Endothelial cell (in vitro differentiated cells): ENCODE data around the gene CDC73. TPM values are rescaled to one million over a fixed set of nuclear protein-coding genes. Genes with fewer than 3 reads are reported as not detected.
"Not testable (repeated sequence)": the region's sequence is repeated elsewhere in the genome, so short reads cannot be mapped to it uniquely, and the experiment has no call there.

ENCODE experiments used
- DNase-seq: peaks from one replicate; pipeline ENCODE4 v3.0.0; 2021; ENCODE audit warnings: low spot score
- H3K27ac Mint-ChIP-seq: one replicate; pipeline ENCODE4 v1.8.0; 2021; ENCODE audit warnings: mixed read lengths, inconsistent platforms; ENCODE audit not compliant: unreplicated experiment
- H3K27me3 Mint-ChIP-seq: one replicate; pipeline ENCODE4 v1.8.0; 2021; ENCODE audit warnings: mild to moderate bottlenecking, moderate library complexity, mixed read lengths, inconsistent platforms; ENCODE audit not compliant: unreplicated experiment
- H3K36me3 Mint-ChIP-seq: one replicate; pipeline ENCODE4 v1.8.0; 2021; ENCODE audit warnings: mild to moderate bottlenecking, low read depth, mixed read lengths, inconsistent platforms; ENCODE audit not compliant: unreplicated experiment
- H3K4me1 Mint-ChIP-seq: one replicate; pipeline ENCODE4 v1.8.0; 2021; ENCODE audit warnings: mild to moderate bottlenecking, mixed read lengths, inconsistent platforms; ENCODE audit not compliant: unreplicated experiment
- H3K4me3 Mint-ChIP-seq: one replicate; pipeline ENCODE4 v1.8.0; 2021; ENCODE audit warnings: mild to moderate bottlenecking, mixed read lengths, inconsistent platforms; ENCODE audit not compliant: unreplicated experiment
- H3K9me3 Mint-ChIP-seq: one replicate; pipeline ENCODE4 v1.8.0; 2021; ENCODE audit warnings: mixed read lengths, inconsistent platforms; ENCODE audit not compliant: unreplicated experiment
- CTCF ChIP-seq: fragments of 200-600 bp; sonication (generic); IDR thresholded peaks from one replicate; pipeline ENCODE4 v1.5.0; 2021; ENCODE audit warnings: antibody characterized with exemption; ENCODE audit not compliant: unreplicated experiment
- total RNA-seq: library from RNA; stranded (reverse); fragmentation: NEBNext Ultra II Directional; extraction: Animal tissue kit (Norgen Biotek cat#: 25700); gene quantifications from one replicate; pipeline ENCODE4 v1.2.1, GENCODE V29; 2021; ENCODE audit not compliant: unreplicated experiment

Gene CDC73
- total RNA-seq, 1 donor from 2014 or later: 45.2 TPM

- Mint-ChIP-seq H3K4me3 (no peak overlapping the region), H3K4me1 (peaks cover 11% of the 10 kb centered on the region), H3K27ac (no peak overlapping the region), H3K36me3 (no peaks in the 10 kb centered on the region), H3K9me3 (no peaks in the 10 kb centered on the region), H3K27me3 (no peaks in the 10 kb centered on the region)
- no peak for TF ChIP-seq CTCF
- no peak for DNase-seq
Measured at GRCh38 chr1:193283016-193283415, 161.2 kb downstream of the CDC73 start.

- Mint-ChIP-seq H3K27me3 (no peaks in the 10 kb centered on the region), H3K36me3 (no peaks in the 10 kb centered on the region), H3K4me3 (no peak overlapping the region), H3K27ac (no peak overlapping the region), H3K9me3 (no peaks in the 10 kb centered on the region), H3K4me1 (peaks cover 5% of the 10 kb centered on the region)
- no peak for DNase-seq
- TF ChIP-seq CTCF: no peak
Measured at GRCh38 chr1:193284219-193284618, 162.4 kb downstream of the CDC73 start.

- no peaks in the 10 kb centered on the region for H3K36me3 Mint-ChIP-seq
- H3K27ac Mint-ChIP-seq: no peak overlapping the region
- no peak for DNase-seq
- no peaks in the 10 kb centered on the region for H3K27me3 Mint-ChIP-seq
- no peak overlapping the region for H3K4me3 Mint-ChIP-seq
- H3K4me1 Mint-ChIP-seq: peaks cover 4% of the 10 kb centered on the region
- TF ChIP-seq CTCF: no peak
- no peaks in the 10 kb centered on the region for H3K9me3 Mint-ChIP-seq
Measured at GRCh38 chr1:193285641-193286040, 163.8 kb downstream of the CDC73 start.

GRCh38 chr1:193288548-193289080 lies 166.8 kb downstream of the CDC73 start:
- DNase-seq, H3K4me3 Mint-ChIP-seq, H3K27ac Mint-ChIP-seq, H3K4me1 Mint-ChIP-seq, H3K27me3 Mint-ChIP-seq, H3K36me3 Mint-ChIP-seq, H3K9me3 Mint-ChIP-seq: not testable (repeated sequence)

GRCh38 chr1:193293726-193294125 lies 171.9 kb downstream of the CDC73 start:
- Mint-ChIP-seq H3K27me3 (no peaks in the 10 kb centered on the region), H3K4me1 (no peaks in the 10 kb centered on the region), H3K27ac (no peak overlapping the region), H3K36me3 (no peaks in the 10 kb centered on the region), H3K9me3 (no peaks in the 10 kb centered on the region), H3K4me3 (no peak overlapping the region)
- DNase-seq: no peak
- TF ChIP-seq CTCF: no peak
